Activated CD4-positive, alpha-beta T cell treated with anti-CD3 and anti-CD28 coated beads, Interleukin-2, amount 50 U/mL, for 1 hour (primary cell): ENCODE measurements around the gene GABARAP.
A peak's percentile ranks its signal among the peaks of the same experiment; 100 is the strongest.

ENCODE experiments used
- DNase-seq: peaks from one replicate; pipeline ENCODE4 v3.0.0-alpha.2; 2020

GABARAP gene

DNA sequence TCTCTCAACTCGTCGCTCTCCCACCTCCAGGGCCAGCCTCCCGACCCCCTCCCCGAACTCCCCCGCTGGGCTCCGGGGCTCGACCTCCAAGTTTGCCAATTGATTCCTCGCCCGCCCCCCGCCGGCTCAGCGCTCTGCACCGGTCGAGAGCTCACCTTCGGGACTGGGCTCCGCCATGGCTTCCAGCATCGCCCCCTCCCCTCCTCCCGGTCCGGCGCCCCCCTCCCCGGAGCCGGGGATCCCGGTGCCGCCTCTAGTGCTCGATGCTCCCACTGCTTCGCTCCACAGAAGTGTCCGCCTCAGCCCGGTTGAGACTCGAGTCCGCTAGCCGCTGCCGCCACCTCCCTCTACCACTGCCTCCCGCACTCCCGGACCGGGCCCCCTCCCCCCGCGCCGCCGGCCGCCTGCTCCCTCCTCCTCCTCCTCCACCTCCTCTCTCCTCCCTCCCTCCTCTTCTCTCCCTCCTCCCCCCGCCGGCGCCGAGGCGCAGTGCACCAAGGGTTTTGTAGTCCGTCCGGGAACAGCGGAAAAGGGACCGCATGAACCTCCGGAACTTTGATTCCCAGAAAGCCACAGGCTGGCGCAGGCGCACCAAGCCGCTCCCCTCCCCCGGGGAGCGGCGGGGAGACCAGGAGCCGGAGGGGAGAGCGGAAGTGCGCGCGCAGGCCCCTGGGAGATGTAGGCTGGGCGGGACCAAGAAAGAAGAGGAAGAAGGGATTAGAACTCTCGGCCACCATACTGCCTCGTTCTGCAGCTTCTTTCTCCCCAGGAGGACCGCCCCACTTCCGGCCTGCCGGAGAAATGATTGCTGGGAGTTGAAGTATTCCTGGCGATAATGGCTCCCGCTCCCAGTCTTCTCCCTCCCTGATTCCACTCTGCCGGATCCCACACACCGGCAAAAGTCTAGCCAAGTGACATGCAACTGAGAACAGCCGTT lies 2.9 kb downstream of the GABARAP start, which contains the start of gene PHF23:
Gene PHF23, minus strand, starts transcription at position 367 of the 937 bp plus-strand sequence. Its CDS starts 178 bp downstream, at position 189.
- DNase-seq: peak; percentile 96

GRCh38 chr17:7238420-7239090 lies 3.7 kb downstream of the GABARAP start:
- no peak for DNase-seq

GRCh38 chr17:7237761-7238419 lies 4.4 kb downstream of the GABARAP start:
- DNase-seq: peak; percentile 79

DNA sequence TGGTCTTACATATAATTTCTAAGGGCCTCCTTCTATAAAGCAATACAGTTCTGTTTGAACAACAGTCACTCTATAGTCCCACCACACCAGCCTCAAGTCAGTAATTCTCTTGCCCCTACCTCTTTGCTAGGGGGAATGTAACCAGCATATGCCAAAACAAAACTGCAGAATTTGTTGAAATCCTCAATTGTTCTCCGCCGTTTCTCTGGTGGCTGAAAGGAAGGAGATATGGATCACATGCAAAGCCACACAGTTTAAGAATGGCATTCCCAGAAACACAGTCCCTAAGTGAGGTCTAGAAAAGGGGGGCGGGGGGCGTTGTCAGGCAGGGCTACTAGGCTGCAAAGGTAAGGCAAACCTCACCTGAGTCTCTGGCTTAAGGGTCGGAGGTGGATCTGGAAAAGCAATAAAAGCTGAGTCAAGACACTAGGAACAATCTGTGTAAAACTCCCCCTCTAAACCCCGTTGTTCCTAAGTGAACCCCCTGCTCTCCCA lies 4.9 kb downstream of the GABARAP start:
- DNase-seq: no peak

GRCh38 chr17:7236808-7237207 lies 5.4 kb downstream of the GABARAP start:
- no peak for DNase-seq

DNA sequence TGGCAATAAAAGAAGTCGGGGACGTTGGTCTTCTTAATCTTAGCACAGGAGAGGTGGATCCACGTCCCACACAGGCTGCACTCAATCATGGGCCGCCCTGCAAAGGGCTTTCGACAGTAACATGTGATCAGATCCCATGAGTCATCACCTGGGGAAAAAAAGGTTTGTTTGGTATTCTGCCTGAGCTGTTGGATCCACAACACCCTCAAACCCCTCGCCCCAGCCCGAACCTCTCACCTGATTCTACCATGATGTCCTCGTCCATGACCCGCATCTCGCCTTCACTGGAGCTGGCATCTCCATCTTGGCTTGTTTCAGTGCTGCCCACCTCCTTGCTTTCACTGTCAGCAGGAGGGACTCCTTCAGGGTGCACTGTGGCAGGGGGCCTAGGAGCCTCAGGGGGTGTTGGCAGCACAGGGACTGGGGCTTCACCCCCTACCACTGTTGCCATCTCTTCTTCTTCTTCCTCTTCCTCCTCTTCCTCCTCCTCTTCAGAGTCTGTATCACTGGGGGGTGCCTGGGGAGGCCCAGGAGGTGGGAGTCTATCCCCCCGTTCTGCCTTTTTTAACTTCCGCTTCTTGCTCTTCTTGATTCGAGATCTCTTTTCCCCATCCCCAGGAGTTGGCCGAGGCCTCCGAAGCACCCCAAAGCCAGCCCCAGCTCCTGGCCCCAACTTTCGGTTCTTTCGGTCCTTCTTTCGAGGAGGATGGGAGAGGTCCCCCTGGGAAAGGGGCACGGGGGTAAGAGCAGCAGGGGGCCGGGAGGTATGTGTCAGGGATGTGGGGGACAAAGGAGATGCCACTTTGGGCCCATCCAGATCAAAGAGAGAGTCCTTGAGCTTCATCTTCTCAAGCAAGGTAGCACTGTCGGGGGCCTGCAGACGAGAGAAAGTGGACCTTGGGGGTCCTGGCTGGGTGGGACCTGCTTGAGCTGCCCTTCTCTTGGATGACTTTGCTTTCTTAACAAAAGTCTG lies 6.3 kb downstream of the GABARAP start:
- no peak for DNase-seq

DNA sequence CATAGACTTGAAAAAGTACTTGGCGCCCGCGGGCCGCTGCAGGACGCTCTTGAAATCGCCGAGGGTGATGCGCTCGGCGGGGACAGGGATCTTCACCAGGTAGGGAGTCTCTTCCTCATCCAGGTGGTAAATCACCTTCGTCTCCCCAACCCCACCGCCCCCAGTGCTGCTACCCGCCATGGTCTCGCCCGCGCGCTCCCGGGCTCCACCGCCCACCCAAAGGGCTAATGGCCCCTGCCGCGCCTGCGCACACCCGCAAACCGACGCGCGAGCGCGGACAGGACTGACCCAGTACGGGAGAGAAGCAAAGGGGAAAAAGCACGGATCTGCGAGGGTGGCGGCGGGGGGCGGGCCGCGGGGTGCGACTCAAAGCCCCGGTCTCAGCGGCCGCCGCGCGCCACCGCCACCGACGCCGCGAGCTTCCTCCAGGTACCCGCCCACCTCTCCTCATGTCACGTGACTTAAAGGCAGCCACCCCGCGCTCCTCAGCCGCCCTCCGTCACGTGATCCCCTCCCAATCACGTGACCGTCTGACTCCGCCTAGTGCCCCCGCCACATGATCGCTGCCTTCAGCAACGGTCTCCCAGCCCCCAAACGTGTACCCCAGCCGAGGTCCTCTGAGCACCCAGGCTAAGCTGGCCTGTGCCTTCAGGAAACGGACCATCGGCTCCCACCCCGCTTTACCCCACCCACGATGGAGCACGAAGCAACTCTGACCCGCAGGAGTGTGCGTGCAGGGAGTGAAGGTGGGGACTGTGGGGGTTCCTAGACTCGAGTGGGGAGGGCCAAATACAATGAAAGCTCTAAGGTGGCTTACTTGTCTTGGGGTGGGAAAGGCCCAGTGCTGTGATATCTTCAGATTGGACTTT lies 7.9 kb downstream of the GABARAP start, which contains the start of gene DVL2:
Gene DVL2, minus strand, starts transcription at position 435 of the 869 bp plus-strand sequence. Its CDS starts 255 bp downstream, at position 180.
- DNase-seq: peak; percentile 92

DNA sequence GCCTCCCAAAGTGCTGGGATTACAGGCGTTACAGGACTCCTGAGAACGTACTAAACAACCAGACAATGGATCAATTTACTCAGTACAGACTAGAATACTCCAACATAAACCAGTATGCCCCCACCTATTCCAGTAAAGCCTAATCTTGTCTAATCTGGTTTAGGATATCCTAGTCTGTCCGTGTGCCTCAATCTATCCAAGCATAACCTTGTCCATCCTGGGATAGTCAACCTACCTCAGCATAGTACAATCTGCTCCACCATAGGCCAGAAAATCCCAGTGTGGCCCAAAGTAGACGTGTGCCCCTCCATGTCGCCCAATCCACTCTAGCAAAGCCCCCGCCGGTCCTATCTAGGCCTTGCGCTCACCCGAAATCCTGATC lies 8.6 kb downstream of the GABARAP start:
- no peak for DNase-seq

- DNase-seq: no peak
Measured at GRCh38 chr17:7232114-7232513, 10.1 kb downstream of the GABARAP start.

- DNase-seq: no peak
Measured at GRCh38 chr17:7229504-7229903, 12.7 kb downstream of the GABARAP start.

GRCh38 chr17:7228920-7229319 lies 13.3 kb downstream of the GABARAP start:
- no peak for DNase-seq

DNA sequence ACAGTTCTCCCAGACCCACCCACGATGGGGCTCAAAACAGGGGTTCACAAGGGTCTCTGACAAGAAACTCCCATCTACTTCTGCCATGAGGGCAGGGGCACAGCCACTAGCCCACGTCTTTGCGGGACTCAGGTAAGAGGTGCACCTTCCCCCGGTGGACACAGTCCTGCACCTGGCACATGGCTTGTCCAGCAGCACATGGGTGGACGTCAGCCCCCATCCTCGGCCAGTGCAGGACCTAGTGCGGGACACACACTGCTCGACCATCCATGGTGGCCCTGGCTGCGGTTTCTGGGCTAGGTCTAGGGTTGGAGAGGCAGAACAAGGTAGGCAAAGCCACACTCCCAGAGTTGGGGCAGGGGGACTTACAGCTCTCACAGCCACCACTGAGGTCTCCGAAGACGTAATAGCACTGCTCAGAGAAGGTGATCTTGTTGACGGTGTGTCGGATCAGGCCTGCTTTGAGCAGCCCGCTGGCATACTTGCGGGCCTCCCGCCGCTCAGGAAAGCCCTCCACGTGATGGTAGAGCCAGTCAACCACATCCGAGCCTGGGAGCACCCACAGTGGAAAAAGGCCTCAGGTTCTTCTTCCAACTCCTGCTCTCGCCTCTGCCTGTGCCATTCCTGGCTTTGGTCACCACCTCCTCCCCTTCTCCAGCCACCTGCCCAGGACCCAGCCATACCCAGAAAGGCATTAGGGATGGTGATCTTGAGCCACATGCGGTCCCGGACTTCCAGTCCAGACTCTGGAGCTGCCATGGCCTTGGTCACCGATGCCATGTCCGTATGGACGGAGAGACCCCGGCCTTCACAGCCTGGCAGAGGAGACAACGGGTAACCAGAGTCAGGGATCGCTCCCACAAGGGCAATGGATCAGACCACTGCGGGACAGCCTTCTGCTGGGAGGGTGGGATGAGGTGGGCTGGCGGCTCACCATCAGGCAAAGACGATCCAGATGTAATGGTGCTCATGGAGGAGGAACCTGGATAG lies 15.2 kb downstream of the GABARAP start:
- DNase-seq: no peak

DNA sequence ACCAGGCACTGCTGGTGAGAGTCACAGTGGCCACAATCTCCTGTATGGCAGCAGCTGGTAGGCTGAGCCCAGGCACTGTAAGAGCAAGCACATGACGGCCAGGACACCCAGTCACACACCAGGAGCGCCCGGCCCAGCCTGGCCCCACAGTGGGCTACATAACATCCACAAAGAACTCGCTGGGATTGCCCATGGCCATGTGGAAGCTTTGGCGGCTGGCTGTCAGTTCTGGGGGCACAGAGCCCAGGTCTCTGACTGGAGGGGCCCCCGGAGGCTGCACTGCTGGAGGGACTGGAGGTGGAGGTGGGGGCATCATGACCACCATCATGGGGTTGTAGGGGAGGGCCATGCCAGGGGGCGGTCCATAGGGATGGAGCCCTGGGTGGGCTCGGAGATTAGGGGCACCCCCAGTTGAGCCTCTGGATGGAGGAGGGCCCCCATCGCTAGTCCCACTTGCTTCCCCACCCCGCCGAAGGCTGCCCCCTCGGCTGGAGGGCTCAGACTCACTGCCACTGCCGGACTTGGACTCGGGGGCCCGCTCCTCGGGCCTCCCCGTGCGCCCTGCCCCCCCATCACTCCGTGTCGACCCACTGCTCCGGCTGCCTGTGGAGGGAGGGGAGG lies 16.4 kb downstream of the GABARAP start:
- no peak for DNase-seq

- DNase-seq: no peak
Measured at GRCh38 chr17:7224661-7225111, 17.6 kb downstream of the GABARAP start.

- no peak for DNase-seq
Measured at GRCh38 chr17:7224110-7224509, 18.1 kb downstream of the GABARAP start.

DNA sequence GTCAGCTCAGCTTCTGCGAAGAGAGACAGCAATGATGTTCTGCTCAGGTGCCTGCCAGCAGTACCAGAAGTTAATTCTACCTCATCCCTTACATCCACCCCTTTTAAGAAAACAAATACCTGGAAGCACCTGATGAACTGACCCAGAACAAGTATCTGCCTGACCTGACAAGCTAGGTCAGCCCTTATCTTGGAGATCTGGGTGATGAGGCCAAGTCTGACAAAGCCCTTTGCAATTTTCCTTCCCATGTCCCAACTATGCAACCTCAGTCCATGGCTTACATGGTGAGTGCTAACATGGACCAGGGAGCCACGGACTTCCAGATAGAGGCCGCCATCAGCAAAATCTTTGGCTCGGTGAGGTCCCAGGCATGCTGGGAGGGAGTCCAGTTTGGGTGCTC lies 18.9 kb downstream of the GABARAP start:
- DNase-seq: no peak

GRCh38 chr17:7222972-7223292 lies 19.3 kb downstream of the GABARAP start:
- no peak for DNase-seq

DNA sequence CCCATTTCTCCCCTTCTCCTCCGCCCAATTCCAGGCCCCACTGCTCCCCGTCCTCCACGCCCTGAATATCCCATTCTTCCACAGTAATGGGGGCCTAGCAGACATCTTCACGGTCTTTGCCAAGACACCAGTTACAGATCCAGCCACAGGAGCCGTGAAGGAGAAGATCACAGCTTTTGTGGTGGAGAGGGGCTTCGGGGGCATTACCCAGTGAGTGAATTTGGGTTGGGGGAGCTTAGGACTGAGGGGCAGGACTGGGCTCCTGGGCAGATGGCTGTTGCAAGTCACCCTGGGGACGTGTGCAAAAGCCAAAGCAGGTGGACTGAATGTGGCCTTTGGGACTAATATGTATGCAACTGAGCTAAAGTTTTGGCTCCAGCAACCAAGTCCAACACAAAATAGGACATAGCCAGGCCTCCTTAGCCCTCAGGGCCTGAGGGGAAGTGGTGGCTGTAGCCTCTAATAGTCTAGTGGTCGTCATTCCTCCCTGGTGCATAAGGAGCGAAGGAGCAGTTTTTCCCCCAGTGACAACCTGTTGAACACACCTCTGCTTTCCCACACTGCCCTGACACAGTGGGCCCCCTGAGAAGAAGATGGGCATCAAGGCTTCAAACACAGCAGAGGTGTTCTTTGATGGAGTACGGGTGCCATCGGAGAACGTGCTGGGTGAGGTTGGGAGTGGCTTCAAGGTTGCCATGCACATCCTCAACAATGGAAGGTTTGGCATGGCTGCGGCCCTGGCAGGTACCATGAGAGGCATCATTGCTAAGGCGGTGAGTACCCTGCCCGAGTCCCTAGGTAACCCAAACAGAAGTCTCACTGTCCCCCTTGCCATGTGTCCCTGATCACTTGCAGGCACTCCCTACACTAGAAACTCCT lies 19.9 kb downstream of the GABARAP start:
- DNase-seq: no peak
